ENCODE measurements around the gene TAB3. TPM values are rescaled to one million over a fixed set of nuclear protein-coding genes. Genes with fewer than 3 reads are reported as not detected.

TAB3 gene
- total RNA-seq, 2 donors from 2014 or later: 18.4 to 32.4 TPM

GRCh38 chrX:30819080-30819479 lies 70.0 kb downstream of the TAB3 start:
- no peak for TF ChIP-seq CTCF (IDR thresholded peaks at IDR 0.05)
- DNase-seq (ENCODE audit: low spot score): no peak
- no peaks in the 10 kb centered on the region for H3K36me3 ChIP-seq
- no peak overlapping the region for H3K27ac ChIP-seq
- no peak overlapping the region for H3K4me3 ChIP-seq
- H3K27me3 ChIP-seq: peaks cover 0 to 1% of the 10 kb centered on the region in 2 donors
- H3K4me1 ChIP-seq: no peaks in the 10 kb centered on the region
- H3K9me3 ChIP-seq: no peaks in the 10 kb centered on the region

- H3K36me3 ChIP-seq: no peaks in the 10 kb centered on the region
- no peak overlapping the region for H3K27ac ChIP-seq
- no peaks in the 10 kb centered on the region for H3K4me1 ChIP-seq
- H3K27me3 ChIP-seq: no peaks in the 10 kb centered on the region
- TF ChIP-seq CTCF (IDR thresholded peaks at IDR 0.05): no peak
- DNase-seq (ENCODE audit: low spot score): no peak
- H3K9me3 ChIP-seq: no peaks in the 10 kb centered on the region
- H3K4me3 ChIP-seq: no peak overlapping the region
These were observed 73.0 kb downstream of the TAB3 start for GRCh38 chrX:30816079-30816478.

- no peak overlapping the region for H3K4me3 ChIP-seq
- no peak overlapping the region for H3K27ac ChIP-seq
- no peak for DNase-seq (ENCODE audit: low spot score)
- no peaks in the 10 kb centered on the region for H3K9me3 ChIP-seq
- no peak for TF ChIP-seq CTCF (IDR thresholded peaks at IDR 0.05)
- H3K36me3 ChIP-seq: no peaks in the 10 kb centered on the region
- no peaks in the 10 kb centered on the region for H3K4me1 ChIP-seq
- no peaks in the 10 kb centered on the region for H3K27me3 ChIP-seq
These were observed 74.1 kb downstream of the TAB3 start for GRCh38 chrX:30814978-30815377.

GRCh38 chrX:30812326-30812725 lies 76.7 kb downstream of the TAB3 start:
- H3K4me1 ChIP-seq: no peaks in the 10 kb centered on the region
- no peaks in the 10 kb centered on the region for H3K36me3 ChIP-seq
- no peak overlapping the region for H3K4me3 ChIP-seq
- DNase-seq (ENCODE audit: low spot score): no peak
- TF ChIP-seq CTCF (IDR thresholded peaks at IDR 0.05): no peak
- no peaks in the 10 kb centered on the region for H3K9me3 ChIP-seq
- H3K27ac ChIP-seq: no peak overlapping the region
- H3K27me3 ChIP-seq: no peaks in the 10 kb centered on the region

GRCh38 chrX:30806187-30806728 lies 82.8 kb downstream of the TAB3 start:
- H3K4me1 ChIP-seq: no peaks in the 10 kb centered on the region
- no peaks in the 10 kb centered on the region for H3K27me3 ChIP-seq
- H3K36me3 ChIP-seq: no peaks in the 10 kb centered on the region
- H3K9me3 ChIP-seq: no peaks in the 10 kb centered on the region
- H3K4me3 ChIP-seq: no peak overlapping the region
- DNase-seq (ENCODE audit: low spot score): no peak
- H3K27ac ChIP-seq: no peak overlapping the region
- TF ChIP-seq CTCF (IDR thresholded peaks at IDR 0.05): no peak

GRCh38 chrX:30804462-30804861 lies 84.6 kb downstream of the TAB3 start:
- no peak for TF ChIP-seq CTCF (IDR thresholded peaks at IDR 0.05)
- no peak overlapping the region for H3K27ac ChIP-seq
- H3K9me3 ChIP-seq: no peaks in the 10 kb centered on the region
- DNase-seq (ENCODE audit: low spot score): no peak
- no peak overlapping the region for H3K4me3 ChIP-seq
- H3K4me1 ChIP-seq: no peaks in the 10 kb centered on the region
- H3K27me3 ChIP-seq: no peaks in the 10 kb centered on the region
- H3K36me3 ChIP-seq: no peaks in the 10 kb centered on the region

All from right atrium auricular region (tissue), 2 donors.